Small intestine (tissue), 7 donors: ENCODE results near the gene OOSP4B. TPM values are rescaled to one million over a fixed set of nuclear protein-coding genes. Genes with fewer than 3 reads are reported as not detected.
"Not testable (repeated sequence)": the region's sequence is repeated elsewhere in the genome, so short reads cannot be mapped to it uniquely, and the experiment has no call there.

Source experiments
- DNase-seq, 2 donors: peaks; one replicate each; pipeline versions ENCODE4 v3.0.0 to v3.0.0-alpha.2; 2013
- FAIRE-seq: peaks from 2 replicates; lab custom pipeline; 2012; peaks lifted over from hg19 to GRCh38; lab: Jason Lieb, UNC
- H3K27ac ChIP-seq, 3 donors: one replicate each; pipeline ENCODE4 v1.5.1; 2013; ENCODE audit warnings: low read length in 2 of 3, mild to moderate bottlenecking in 2 of 3, control low read depth in 1 of 3, inconsistent platforms in 1 of 3, low read depth in 1 of 3, moderate library complexity in 1 of 3
- H3K27me3 ChIP-seq, 3 donors: one replicate each; pipeline ENCODE4 v1.6.1; 2013; ENCODE audit warnings: low read length in 3 of 3, inconsistent platforms in 1 of 3; ENCODE audit not compliant: control insufficient read depth in 3 of 3, insufficient read depth in 3 of 3
- H3K36me3 ChIP-seq, 3 donors: one replicate each; pipeline ENCODE4 v1.6.1; 2013; ENCODE audit warnings: low read length in 3 of 3, inconsistent platforms in 1 of 3, low read depth in 1 of 3, mild to moderate bottlenecking in 1 of 3, moderate library complexity in 1 of 3; ENCODE audit not compliant: control insufficient read depth in 3 of 3, insufficient read depth in 2 of 3
- H3K4me1 ChIP-seq, 3 donors: one replicate each; pipeline ENCODE4 v1.6.1; 2013; ENCODE audit warnings: low read length in 2 of 3, inconsistent platforms in 1 of 3, low read depth in 1 of 3, mild to moderate bottlenecking in 1 of 3, moderate library complexity in 1 of 3; ENCODE audit not compliant: control insufficient read depth in 3 of 3, insufficient read depth in 2 of 3
- H3K4me3 ChIP-seq, 3 donors: one replicate each; pipeline ENCODE4 v1.5.1; 2013; ENCODE audit warnings: low read length in 3 of 3, control low read depth in 1 of 3, inconsistent platforms in 1 of 3, low read depth in 1 of 3, mild to moderate bottlenecking in 1 of 3, moderate library complexity in 1 of 3
- H3K9me3 ChIP-seq, 2 donors: one replicate each; pipeline ENCODE4 v1.6.1; 2013; ENCODE audit warnings: low read depth in 1 of 2, low read length in 1 of 2; ENCODE audit not compliant: control insufficient read depth in 2 of 2, insufficient read depth in 1 of 2
- WGBS, 3 donors: extraction: QIAGEN DNeasy Blood & Tissue Kit; methylation state at CpG; one replicate each; pipeline ENCODE4 v1.1.7; 2013; 5-methylcytosine and 5-hydroxymethylcytosine counted together
- polyA plus RNA-seq, 4 donors: library from polyadenylated mRNA; stranded (reverse) in 3 of 4; unstranded in 1 of 4; fragments of 200-250 nt in 3 of 4; fragments of 120-200 nt in 1 of 4; gene quantifications; one replicate each; pipeline versions ENCODE4 v1.2.1 to v1.2.3, GENCODE V29; 2013
- donor health status: healthy with polysubstance abuse.
- donor health status: control.
- donor health status: control.
- donor health status: Bipolar disorder and iron deficiency.
- donor health status: healthy.

Gene OOSP4B
- polyA plus RNA-seq, 4 donors: not detected

- H3K9me3 ChIP-seq: no peaks in the 10 kb centered on the region
- no peak within 1 kb of the TSS for H3K4me3 ChIP-seq
- DNase-seq: no peak
- H3K27me3 ChIP-seq: no peaks in the 10 kb centered on the region
- H3K36me3 ChIP-seq: no peaks in the 10 kb centered on the region
- H3K4me1 ChIP-seq: no peaks in the 10 kb centered on the region
- no peak within 1 kb of the TSS for H3K27ac ChIP-seq
- FAIRE-seq: no peak
- 87 to 93% (median 91%) methylated on average over 8 of the region's 8 CpGs for WGBS, 3 donors
Measured at GRCh38 chr11:60040109-60040508, 23.1 kb downstream of the OOSP4B start, which contains the start of gene OOSP2. Gene OOSP2, plus strand, starts transcription at chr11:60040409. Its CDS starts 51 bp downstream, at chr11:60040460.

GRCh38 chr11:60050422-60050821 lies 33.4 kb downstream of the OOSP4B start:
- not testable (repeated sequence) for FAIRE-seq, H3K36me3 ChIP-seq

DNA sequence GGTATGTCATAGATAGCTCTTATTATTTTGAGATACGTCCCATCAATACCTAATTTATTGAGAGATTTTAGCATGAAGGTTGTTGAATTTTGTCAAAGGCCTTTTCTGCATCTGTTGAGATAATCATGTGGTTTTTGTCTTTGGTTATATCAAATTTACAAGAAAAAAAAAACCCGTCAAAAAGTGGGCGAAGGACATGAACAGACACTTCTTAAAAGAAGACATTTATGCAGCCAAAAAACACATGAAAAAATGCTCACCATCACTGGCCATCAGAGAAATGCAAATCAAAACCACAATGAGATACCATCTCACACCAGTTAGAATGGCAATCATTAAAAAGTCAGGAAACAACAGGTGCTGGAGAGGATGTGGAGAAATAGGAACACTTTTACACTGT lies 33.9 kb downstream of the OOSP4B start:
- DNase-seq, H3K9me3 ChIP-seq, H3K4me3 ChIP-seq, FAIRE-seq, H3K36me3 ChIP-seq, H3K27ac ChIP-seq, H3K4me1 ChIP-seq, H3K27me3 ChIP-seq: not testable (repeated sequence)
- WGBS, 3 donors: 48 to 82% (median 65%) methylated on average over 3 of the region's 3 CpGs

More at GRCh38 chr11:60050422-60050821, 33.4 kb downstream of the OOSP4B start:
- DNase-seq, H3K4me1 ChIP-seq, H3K4me3 ChIP-seq, H3K27me3 ChIP-seq, H3K27ac ChIP-seq, H3K9me3 ChIP-seq: not testable (repeated sequence)

GRCh38 chr11:60056349-60056969 lies 39.5 kb downstream of the OOSP4B start, which contains the start of gene MS4A3:
Gene MS4A3, plus strand, starts transcription at chr11:60056665. Its CDS starts 4,496 bp downstream, at chr11:60061161.
- no peaks in the 10 kb centered on the region for H3K9me3 ChIP-seq
- H3K27ac ChIP-seq: no peak within 1 kb of the TSS
- no peak within 1 kb of the TSS for H3K4me3 ChIP-seq
- H3K27me3 ChIP-seq: no peaks in the 10 kb centered on the region
- no peaks in the 10 kb centered on the region for H3K36me3 ChIP-seq
- DNase-seq (no peak), FAIRE-seq (no peak)
- no peaks in the 10 kb centered on the region for H3K4me1 ChIP-seq
- WGBS, 3 donors: 77 to 80% (median 79%) methylated on average over 8 of the region's 8 CpGs

- H3K27ac ChIP-seq: no peak overlapping the region
- H3K9me3 ChIP-seq: no peaks in the 10 kb centered on the region
- FAIRE-seq (no peak), DNase-seq (no peak)
- no peaks in the 10 kb centered on the region for H3K36me3 ChIP-seq
- no peaks in the 10 kb centered on the region for H3K27me3 ChIP-seq
- no peaks in the 10 kb centered on the region for H3K4me1 ChIP-seq
- WGBS, 3 donors: 66 to 75% (median 68%) methylated on average over 3 of the region's 3 CpGs
- no peak overlapping the region for H3K4me3 ChIP-seq
Measured at GRCh38 chr11:60059052-60059451, 42.1 kb downstream of the OOSP4B start.

- Histone ChIP-seq H3K27me3 (no peaks in the 10 kb centered on the region), H3K27ac (no peak overlapping the region), H3K4me3 (no peak overlapping the region), H3K4me1 (no peaks in the 10 kb centered on the region), H3K9me3 (no peaks in the 10 kb centered on the region), H3K36me3 (no peaks in the 10 kb centered on the region)
- FAIRE-seq (no peak), DNase-seq (no peak)
- 93 to 96% (median 96%) methylated on average over 4 of the region's 4 CpGs for WGBS, 3 donors
Measured at GRCh38 chr11:60059521-60060240, 42.7 kb downstream of the OOSP4B start.

DNA sequence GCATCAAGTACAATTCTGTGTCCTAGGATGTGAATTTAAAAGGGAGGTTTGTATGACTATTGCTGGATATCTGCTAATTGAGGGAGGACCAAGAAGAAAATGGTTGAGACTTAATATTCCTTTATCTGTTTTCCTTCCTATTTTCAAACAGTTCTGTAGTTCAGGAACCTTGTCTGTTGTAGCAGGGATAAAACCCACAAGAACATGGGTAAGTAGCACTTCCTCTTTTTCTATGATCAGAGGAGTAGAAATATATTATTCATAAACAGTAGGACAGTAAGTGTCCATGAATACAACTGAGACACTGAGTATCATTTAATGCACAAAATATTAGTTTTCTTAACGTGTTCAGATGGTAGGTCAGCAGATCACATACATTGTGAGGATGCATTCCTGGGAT lies 47.1 kb downstream of the OOSP4B start:
- Histone ChIP-seq H3K36me3 (no peaks in the 10 kb centered on the region), H3K9me3 (no peaks in the 10 kb centered on the region), H3K4me3 (no peak overlapping the region), H3K4me1 (no peaks in the 10 kb centered on the region), H3K27me3 (no peaks in the 10 kb centered on the region), H3K27ac (no peak overlapping the region)
- DNase-seq (no peak), FAIRE-seq (no peak)
- WGBS, 3 donors: 73 to 87% (median 77%) methylated on average over 1 of the region's 1 CpG

DNA sequence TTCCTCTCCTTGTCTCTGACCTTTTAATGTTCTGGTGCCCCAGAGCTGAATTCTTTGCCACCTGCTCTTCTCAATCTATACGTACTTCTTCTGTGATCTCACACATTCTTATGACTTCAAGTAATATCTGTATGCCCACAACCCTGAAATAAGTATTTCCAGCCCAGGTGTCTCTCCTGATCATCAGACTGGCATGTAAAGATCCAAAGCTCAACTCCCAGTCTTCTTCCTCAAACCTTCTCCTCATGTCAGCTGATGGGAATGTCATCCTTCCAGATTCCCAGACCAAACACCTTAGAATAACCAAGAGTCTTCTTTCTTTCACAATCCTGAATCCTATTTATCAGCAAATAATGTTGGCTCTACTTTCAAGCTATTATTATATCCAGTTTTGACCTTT lies 48.8 kb downstream of the OOSP4B start:
- Histone ChIP-seq H3K4me3 (no peak overlapping the region), H3K4me1 (no peaks in the 10 kb centered on the region), H3K27ac (no peak overlapping the region), H3K36me3 (no peaks in the 10 kb centered on the region), H3K27me3 (no peaks in the 10 kb centered on the region), H3K9me3 (no peaks in the 10 kb centered on the region)
- no peak for DNase-seq
- no peak for FAIRE-seq
- 77 to 81% (median 77%) methylated on average over 1 of the region's 1 CpG for WGBS, 3 donors
